SK-N-SH (cell line): ENCODE results near the gene REEP1. TPM values are rescaled to one million over a fixed set of nuclear protein-coding genes. Genes with fewer than 3 reads are reported as not detected.

Experiments used
- CTCF ChIA-PET: fragments of 300-600, 350-600 bp; formaldehyde crosslinking; extraction: SDS; loops from one replicate; lab custom pipeline; 2021; lab: Yijun Ruan, JAX
- POLR2A ChIA-PET: fragments of 350-600 bp; sonication (Branson Sonifier 250); formaldehyde crosslinking; extraction: SDS; loops from one replicate; lab custom pipeline; 2020; ENCODE audit warnings: antibody characterized with exemption, inconsistent platforms; lab: Yijun Ruan, JAX
- DNase-seq: peaks from one replicate; pipeline ENCODE4 v3.0.0; 2012
- H2AFZ ChIP-seq: fragments of 200-600 bp; sonication (generic); 2 replicates; pipeline ENCODE4 v1.8.1; 2016; ENCODE audit warnings: antibody characterized with exemption, mild to moderate bottlenecking, low read depth
- H3F3A ChIP-seq: fragments of 200-600 bp; sonication (generic); replicated peaks from 2 replicates; pipeline ENCODE3; 2016; ENCODE audit warnings: antibody characterized with exemption, mild to moderate bottlenecking; ENCODE audit not compliant: insufficient read depth
- H3K27ac ChIP-seq, 2 experiments: fragments of 200-500 bp in 1 of 2; fragments of 200-600 bp in 1 of 2; sonication (Bioruptor generic) in 1 of 2; sonication (generic), shearing (Covaris generic) in 1 of 2; 2 replicates each; pipeline versions ENCODE4 v1.5.1 to v1.6.1; 2014 to 2016; ENCODE audit warnings: low read depth in 2 of 2, inconsistent platforms in 1 of 2, low read length in 1 of 2, mild to moderate bottlenecking in 1 of 2, mixed read lengths in 1 of 2
- H3K27me3 ChIP-seq: fragments of 200-600 bp; sonication (generic), shearing (Covaris generic); 2 replicates; pipeline ENCODE4 v1.6.1; 2016; ENCODE audit warnings: mixed run types; ENCODE audit not compliant: insufficient read depth
- H3K36me3 ChIP-seq, 2 experiments: fragments of 200-500 bp in 1 of 2; fragments of 200-600 bp in 1 of 2; sonication (Bioruptor generic) in 1 of 2; sonication (generic) in 1 of 2; replicated peaks in 1 of 2; 2 replicates each; pipeline versions ENCODE3 to v1.5.1; 2014 to 2016; ENCODE audit warnings: low read length in 1 of 2, mild to moderate bottlenecking in 1 of 2; ENCODE audit not compliant: insufficient read depth in 2 of 2, control insufficient read depth in 1 of 2
- H3K4me1 ChIP-seq, 2 experiments: fragments of 200-500 bp in 1 of 2; fragments of 200-600 bp in 1 of 2; sonication (Bioruptor generic) in 1 of 2; sonication (generic), shearing (Covaris generic) in 1 of 2; 2 replicates each; pipeline versions ENCODE4 v1.5.1 to v1.6.1; 2014 to 2016; ENCODE audit warnings: low read depth in 1 of 2, low read length in 1 of 2, mixed run types in 1 of 2; ENCODE audit not compliant: insufficient read depth in 2 of 2, control insufficient read depth in 1 of 2
- H3K4me2 ChIP-seq: fragments of 200-600 bp; sonication (generic), shearing (Covaris generic); 2 replicates; pipeline ENCODE4 v1.6.1; 2017; ENCODE audit warnings: mixed run types
- H3K4me3 ChIP-seq, 2 experiments: fragments of 200-500 bp in 1 of 2; fragments of 200-600 bp in 1 of 2; sonication (Bioruptor generic) in 1 of 2; sonication (generic), shearing (Covaris generic) in 1 of 2; 2 replicates each; pipeline versions ENCODE4 v1.5.1 to v1.8.1; 2014 to 2016; ENCODE audit warnings: low read depth in 2 of 2, inconsistent platforms in 1 of 2, low read length in 1 of 2, mild to moderate bottlenecking in 1 of 2, mixed read lengths in 1 of 2, moderate library complexity in 1 of 2
- H3K79me2 ChIP-seq: fragments of 200-600 bp; sonication (generic); 2 replicates; pipeline ENCODE4 v1.8.1; 2017; ENCODE audit warnings: mild to moderate bottlenecking; ENCODE audit not compliant: insufficient read depth
- H3K9ac ChIP-seq: fragments of 200-600 bp; sonication (generic); 2 replicates; pipeline ENCODE4 v1.6.1; 2017; ENCODE audit warnings: mixed run types
- H3K9me2 ChIP-seq: fragments of 200-600 bp; sonication (generic); 2 replicates; pipeline ENCODE4 v1.6.1; 2017; ENCODE audit warnings: mixed run types
- H3K9me3 ChIP-seq: fragments of 200-600 bp; sonication (generic); 2 replicates; pipeline ENCODE4 v1.6.1; 2017; ENCODE audit warnings: mixed run types, mild to moderate bottlenecking, moderate library complexity
- H4K20me1 ChIP-seq: fragments of 200-600 bp; sonication (generic); 2 replicates; pipeline ENCODE4 v1.6.1; 2017; ENCODE audit warnings: mild to moderate bottlenecking, mixed run types; ENCODE audit not compliant: insufficient read depth
- ELF1 ChIP-seq: IDR thresholded peaks from 2 replicates; pipeline ENCODE4 v1.4.0; 2012
- EZH2phosphoT487 ChIP-seq: fragments of 200-600 bp; sonication (generic); IDR thresholded peaks from 2 replicates; pipeline ENCODE4 v1.6.1; 2017; ENCODE audit warnings: low read depth, mixed run types, mild to moderate bottlenecking, antibody characterized with exemption, moderate library complexity, borderline replicate concordance
- FOSL2 ChIP-seq: IDR thresholded peaks from 2 replicates; pipeline ENCODE4 v1.4.0; 2012; ENCODE audit warnings: low read depth, mild to moderate bottlenecking, moderate library complexity, borderline replicate concordance
- FOXM1 ChIP-seq: IDR thresholded peaks from 2 replicates; pipeline ENCODE4 v1.4.0; 2012; ENCODE audit warnings: low read depth, mild to moderate bottlenecking
- GABPA ChIP-seq: IDR thresholded peaks from 2 replicates; pipeline ENCODE4 v1.4.0; 2012; ENCODE audit warnings: low read depth, mild to moderate bottlenecking
- GATA2 ChIP-seq: sonication (generic); formaldehyde crosslinking; IDR thresholded peaks from 2 replicates; pipeline ENCODE4 v1.5.0; 2020; ENCODE audit warnings: mild to moderate bottlenecking, missing genetic modification reagents
- NRF1 ChIP-seq: IDR thresholded peaks from 2 replicates; pipeline ENCODE4 v1.6.1; 2012; ENCODE audit warnings: low read depth, mild to moderate bottlenecking, low read length
- POLR2AphosphoS5 ChIP-seq: IDR thresholded peaks from 2 replicates; pipeline ENCODE4 v1.6.1; 2012; ENCODE audit warnings: low read depth, low read length
- RAD21 ChIP-seq: IDR thresholded peaks from 2 replicates; pipeline ENCODE4 v1.6.1; 2012; ENCODE audit warnings: mild to moderate bottlenecking, low read length
- RCOR1 ChIP-seq: fragments of 150-350 bp; IDR thresholded peaks from 2 replicates; pipeline ENCODE4 v1.6.1; 2017; ENCODE audit warnings: antibody characterized with exemption, low read length
- RFX5 ChIP-seq: IDR thresholded peaks from 2 replicates; pipeline ENCODE4 v1.6.1; 2012; ENCODE audit warnings: mild to moderate bottlenecking, improper control_type of control experiment, low read length
- WGBS: methylation state at CpG from one replicate; pipeline ENCODE4 v1.1.6; 2017; ENCODE audit warnings: low lambda C conversion rate; 5-methylcytosine and 5-hydroxymethylcytosine counted together
- polyA plus RNA-seq, 3 experiments: library from polyadenylated mRNA; depleted of rRNA; stranded (reverse); fragments of >200 nt; gene quantifications; 2 replicates each; pipeline ENCODE4 v1.2.3, GENCODE V29; 2012
- TF ChIP-seq, protein P1 (sequence below): fragments of 150-350 bp; IDR thresholded peaks from 2 replicates; pipeline ENCODE4 v1.6.1; 2017; ENCODE audit warnings: antibody characterized with exemption, low read length, low read depth, borderline replicate concordance
- TF ChIP-seq, protein P2 (sequence below): IDR thresholded peaks from 2 replicates; pipeline ENCODE4 v1.4.0; 2012; ENCODE audit warnings: low read depth
- TF ChIP-seq, protein P3 (sequence below): IDR thresholded peaks from 2 replicates; pipeline ENCODE4 v1.4.0; 2012; ENCODE audit warnings: low read depth, borderline replicate concordance
- TF ChIP-seq, protein P4 (sequence below): IDR thresholded peaks from 2 replicates; pipeline ENCODE4; 2012

Gene REEP1
- polyA plus RNA-seq, 1 of the 3 experiments (the other 2 are of a cell fraction) = 0.13 TPM

DNA sequence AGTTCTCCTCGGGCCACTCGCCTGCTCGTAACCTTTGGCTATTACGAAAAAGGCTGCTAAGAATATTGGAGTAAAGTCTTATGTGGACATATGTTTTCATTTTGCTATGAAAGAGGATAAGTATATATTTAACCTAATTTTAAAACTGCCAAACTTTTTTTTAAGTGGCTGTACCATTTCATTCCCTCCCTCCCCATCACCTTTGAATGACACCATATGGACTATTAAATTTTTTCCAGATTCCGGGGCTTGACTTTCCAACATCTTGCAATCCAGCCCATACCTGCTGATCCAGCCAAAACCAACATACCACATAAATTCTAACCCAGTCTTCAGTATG lies 31.5 kb downstream of the REEP1 start:
- Histone ChIP-seq H3K9me2 (no peaks in the 10 kb centered on the region), H3K4me1 (peaks cover 0 to 16% of the 10 kb centered on the region in 2 experiments; a peak in 3 of 4 replicates), H3K79me2 (no peaks in the 10 kb centered on the region), H2AFZ (no peak overlapping the region), H3K27me3 (no peaks in the 10 kb centered on the region; the same call in 1 of the 2 replicates), H4K20me1 (no peaks in the 10 kb centered on the region), H3K9ac (no peak overlapping the region), H3K9me3 (no peaks in the 10 kb centered on the region), H3K4me2 (no peak overlapping the region), H3K36me3 (no peaks in the 10 kb centered on the region), H3F3A (no peaks in the 10 kb centered on the region), H3K4me3 (no peak overlapping the region), H3K27ac (no peak overlapping the region)
- no peak for DNase-seq
- POLR2A ChIA-PET = no interaction called here
- WGBS = 71% methylated on average over 5 of the region's 5 CpGs
- no peak for TF ChIP-seq RAD21
- TF ChIP-seq, protein P1, sequence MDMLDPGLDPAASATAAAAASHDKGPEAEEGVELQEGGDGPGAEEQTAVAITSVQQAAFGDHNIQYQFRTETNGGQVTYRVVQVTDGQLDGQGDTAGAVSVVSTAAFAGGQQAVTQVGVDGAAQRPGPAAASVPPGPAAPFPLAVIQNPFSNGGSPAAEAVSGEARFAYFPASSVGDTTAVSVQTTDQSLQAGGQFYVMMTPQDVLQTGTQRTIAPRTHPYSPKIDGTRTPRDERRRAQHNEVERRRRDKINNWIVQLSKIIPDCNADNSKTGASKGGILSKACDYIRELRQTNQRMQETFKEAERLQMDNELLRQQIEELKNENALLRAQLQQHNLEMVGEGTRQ = no peak
- no peak for TF ChIP-seq EZH2phosphoT487
- no peak for TF ChIP-seq GABPA
- TF ChIP-seq, protein P2, sequence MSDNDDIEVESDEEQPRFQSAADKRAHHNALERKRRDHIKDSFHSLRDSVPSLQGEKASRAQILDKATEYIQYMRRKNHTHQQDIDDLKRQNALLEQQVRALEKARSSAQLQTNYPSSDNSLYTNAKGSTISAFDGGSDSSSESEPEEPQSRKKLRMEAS = no peak
- TF ChIP-seq, protein P3, sequence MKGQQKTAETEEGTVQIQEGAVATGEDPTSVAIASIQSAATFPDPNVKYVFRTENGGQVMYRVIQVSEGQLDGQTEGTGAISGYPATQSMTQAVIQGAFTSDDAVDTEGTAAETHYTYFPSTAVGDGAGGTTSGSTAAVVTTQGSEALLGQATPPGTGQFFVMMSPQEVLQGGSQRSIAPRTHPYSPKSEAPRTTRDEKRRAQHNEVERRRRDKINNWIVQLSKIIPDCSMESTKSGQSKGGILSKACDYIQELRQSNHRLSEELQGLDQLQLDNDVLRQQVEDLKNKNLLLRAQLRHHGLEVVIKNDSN = no peak
- TF ChIP-seq FOXM1 = no peak
- TF ChIP-seq NRF1 = no peak
- no peak for TF ChIP-seq GATA2 (CRISPR knock-in tag)
- TF ChIP-seq, protein P4, sequence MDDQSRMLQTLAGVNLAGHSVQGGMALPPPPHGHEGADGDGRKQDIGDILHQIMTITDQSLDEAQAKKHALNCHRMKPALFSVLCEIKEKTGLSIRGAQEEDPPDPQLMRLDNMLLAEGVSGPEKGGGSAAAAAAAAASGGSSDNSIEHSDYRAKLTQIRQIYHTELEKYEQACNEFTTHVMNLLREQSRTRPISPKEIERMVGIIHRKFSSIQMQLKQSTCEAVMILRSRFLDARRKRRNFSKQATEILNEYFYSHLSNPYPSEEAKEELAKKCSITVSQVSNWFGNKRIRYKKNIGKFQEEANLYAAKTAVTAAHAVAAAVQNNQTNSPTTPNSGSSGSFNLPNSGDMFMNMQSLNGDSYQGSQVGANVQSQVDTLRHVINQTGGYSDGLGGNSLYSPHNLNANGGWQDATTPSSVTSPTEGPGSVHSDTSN = no peak
- TF ChIP-seq POLR2AphosphoS5 = no peak
- no peak for TF ChIP-seq FOSL2
- TF ChIP-seq RFX5 = no peak
- CTCF ChIA-PET = interaction anchor here (2.0 kb wide), 1 partner anchor 577 kb away, joined by 4 read pairs; no protein-coding TSS in a partner anchor

DNA sequence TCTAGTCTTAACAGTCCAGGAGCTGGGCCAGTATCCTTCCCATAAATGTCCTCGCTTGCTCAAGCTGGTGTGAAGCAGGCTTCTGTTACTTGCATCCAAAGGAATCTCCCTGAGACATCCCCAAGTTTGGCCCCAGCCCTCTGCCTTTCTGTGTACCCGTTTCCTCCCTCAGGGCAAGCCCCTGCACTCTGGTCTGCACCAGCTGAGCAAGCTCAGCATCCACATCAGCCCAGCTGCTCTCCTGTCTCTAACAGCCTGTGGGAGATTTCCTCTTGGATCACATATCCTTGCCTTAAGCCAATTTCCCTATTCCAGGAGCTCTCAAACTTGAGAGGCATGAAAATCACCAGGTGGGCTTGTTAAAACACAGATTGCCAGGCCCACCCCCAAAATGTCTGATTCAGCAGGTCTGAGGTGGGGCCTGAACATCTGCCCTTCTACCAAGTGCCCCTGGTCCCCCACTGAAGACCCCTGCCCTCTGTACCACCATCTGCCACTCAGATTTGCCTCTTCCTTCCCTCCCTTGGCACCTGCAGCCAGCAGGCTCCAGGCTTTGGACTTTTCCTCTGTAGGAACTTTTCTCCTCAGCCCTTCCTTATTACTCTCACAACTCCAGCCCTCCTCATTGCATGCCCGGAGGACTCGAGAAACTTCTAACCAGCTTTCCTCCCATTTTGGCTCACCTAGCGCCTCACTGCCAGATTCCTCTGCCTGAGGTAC lies 32.1 kb downstream of the REEP1 start:
- TF ChIP-seq ELF1 (no peak), RCOR1 (no peak), RFX5 (no peak)
- WGBS = 35% methylated on average over 5 of the region's 5 CpGs
- CTCF ChIA-PET = interaction anchor here (1.1 to 2.0 kb wide), 3 partner anchors 10 to 576 kb away, joined by 3 to 6 read pairs (median 4); no protein-coding TSS in a partner anchor

More for the DNA sequence above, 32.1 kb downstream of the REEP1 start:
- no peaks in the 10 kb centered on the region for H3F3A ChIP-seq
- POLR2A ChIA-PET = no interaction called here
- H3K9me2 ChIP-seq = no peaks in the 10 kb centered on the region
- no peak overlapping the region for H2AFZ ChIP-seq
- H4K20me1 ChIP-seq = no peaks in the 10 kb centered on the region
- H3K27ac ChIP-seq = no peak overlapping the region
- H3K9ac ChIP-seq = no peak overlapping the region
- no peaks in the 10 kb centered on the region for H3K9me3 ChIP-seq
- no peak overlapping the region for H3K4me3 ChIP-seq
- H3K79me2 ChIP-seq = no peaks in the 10 kb centered on the region
- H3K4me2 ChIP-seq = no peak overlapping the region
- no peak for DNase-seq
- H3K27me3 ChIP-seq = no peaks in the 10 kb centered on the region
- H3K36me3 ChIP-seq = no peaks in the 10 kb centered on the region
- H3K4me1 ChIP-seq = peaks cover 0 to 16% of the 10 kb centered on the region in 2 experiments; a peak in 3 of 4 replicates
